Astrocyte of the cerebellum (primary cell): ENCODE measurements around the gene BHLHA15.

Source experiments
- DNase-seq: peaks from one replicate; pipeline ENCODE4 v3.0.0-alpha.2; 2011; ENCODE audit warnings: low read depth
- H3K4me3 ChIP-seq: 2 replicates; pipeline ENCODE4 v1.5.1; 2011; ENCODE audit warnings: mild to moderate bottlenecking, low read depth, low read length, moderate library complexity
- in situ Hi-C: cut with HindIII; loops from 2 replicates; pipeline ENCODE4 v1.10.0; 2017; ENCODE audit warnings: low sequenced_read_pairs
- TF ChIP-seq, protein P1 (sequence below): IDR thresholded peaks from 2 replicates; pipeline ENCODE4 v1.5.1; 2012; ENCODE audit warnings: low read length, low read depth, moderate library complexity, mild to moderate bottlenecking; ENCODE audit errors: missing control alignments

The BHLHA15 gene

GRCh38 chr7:98231493-98232262 is 20.4 kb downstream of the BHLHA15 start:
- TF ChIP-seq, protein P1, sequence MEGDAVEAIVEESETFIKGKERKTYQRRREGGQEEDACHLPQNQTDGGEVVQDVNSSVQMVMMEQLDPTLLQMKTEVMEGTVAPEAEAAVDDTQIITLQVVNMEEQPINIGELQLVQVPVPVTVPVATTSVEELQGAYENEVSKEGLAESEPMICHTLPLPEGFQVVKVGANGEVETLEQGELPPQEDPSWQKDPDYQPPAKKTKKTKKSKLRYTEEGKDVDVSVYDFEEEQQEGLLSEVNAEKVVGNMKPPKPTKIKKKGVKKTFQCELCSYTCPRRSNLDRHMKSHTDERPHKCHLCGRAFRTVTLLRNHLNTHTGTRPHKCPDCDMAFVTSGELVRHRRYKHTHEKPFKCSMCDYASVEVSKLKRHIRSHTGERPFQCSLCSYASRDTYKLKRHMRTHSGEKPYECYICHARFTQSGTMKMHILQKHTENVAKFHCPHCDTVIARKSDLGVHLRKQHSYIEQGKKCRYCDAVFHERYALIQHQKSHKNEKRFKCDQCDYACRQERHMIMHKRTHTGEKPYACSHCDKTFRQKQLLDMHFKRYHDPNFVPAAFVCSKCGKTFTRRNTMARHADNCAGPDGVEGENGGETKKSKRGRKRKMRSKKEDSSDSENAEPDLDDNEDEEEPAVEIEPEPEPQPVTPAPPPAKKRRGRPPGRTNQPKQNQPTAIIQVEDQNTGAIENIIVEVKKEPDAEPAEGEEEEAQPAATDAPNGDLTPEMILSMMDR = no peak
- DNase-seq = no peak
- H3K4me3 ChIP-seq = no peak overlapping the region
- in situ Hi-C loops = no loop called here

DNA sequence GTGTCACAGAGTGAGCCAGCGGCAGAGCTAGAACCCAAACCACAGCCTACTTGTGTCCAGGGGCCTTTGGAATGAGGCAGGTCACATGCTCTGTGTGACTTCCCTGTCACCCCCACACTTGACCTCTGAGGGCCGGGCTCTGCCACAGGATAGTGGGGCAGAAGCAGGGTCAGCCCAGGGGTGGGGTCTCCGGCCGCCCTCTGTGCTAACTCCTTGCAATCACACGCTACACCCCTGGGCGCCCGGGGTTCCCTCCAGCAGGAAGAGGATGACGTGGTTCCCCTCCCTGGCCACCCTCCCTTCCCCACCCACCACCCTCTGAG is 21.0 kb downstream of the BHLHA15 start:
- TF ChIP-seq, protein P1 = no peak
- no peak overlapping the region for H3K4me3 ChIP-seq
- in situ Hi-C loops = no loop called here
- DNase-seq = no peak

DNA sequence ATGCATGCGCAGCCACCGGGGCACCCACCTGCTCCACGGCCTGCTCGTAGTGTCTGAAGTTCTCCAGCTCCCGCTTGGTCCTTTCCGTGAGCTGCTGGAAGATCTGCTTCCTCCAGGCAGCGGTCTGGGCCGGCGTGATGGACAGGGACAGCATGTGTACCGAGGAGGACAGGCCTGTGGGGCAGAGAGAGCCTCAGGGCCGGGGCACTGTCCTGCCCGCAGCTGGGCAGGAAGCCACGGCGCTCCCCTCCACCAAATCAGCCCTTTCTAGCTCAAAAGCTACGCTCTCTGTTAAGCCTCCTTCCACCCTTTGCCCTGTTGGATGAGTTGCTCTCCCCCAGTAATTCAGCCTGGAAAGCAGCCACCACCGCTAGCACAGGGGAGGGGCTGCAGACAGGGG is 21.6 kb downstream of the BHLHA15 start:
- in situ Hi-C loops = no loop called here
- TF ChIP-seq, protein P1 = no peak

GRCh38 chr7:98233219-98234070 is 22.2 kb downstream of the BHLHA15 start:
- in situ Hi-C loops = no loop called here
- TF ChIP-seq, protein P1 = no peak
- no peak overlapping the region for H3K4me3 ChIP-seq
- no peak for DNase-seq

More for the DNA sequence above, 21.6 kb downstream of the BHLHA15 start:
- no peak for DNase-seq
- no peak overlapping the region for H3K4me3 ChIP-seq

DNA sequence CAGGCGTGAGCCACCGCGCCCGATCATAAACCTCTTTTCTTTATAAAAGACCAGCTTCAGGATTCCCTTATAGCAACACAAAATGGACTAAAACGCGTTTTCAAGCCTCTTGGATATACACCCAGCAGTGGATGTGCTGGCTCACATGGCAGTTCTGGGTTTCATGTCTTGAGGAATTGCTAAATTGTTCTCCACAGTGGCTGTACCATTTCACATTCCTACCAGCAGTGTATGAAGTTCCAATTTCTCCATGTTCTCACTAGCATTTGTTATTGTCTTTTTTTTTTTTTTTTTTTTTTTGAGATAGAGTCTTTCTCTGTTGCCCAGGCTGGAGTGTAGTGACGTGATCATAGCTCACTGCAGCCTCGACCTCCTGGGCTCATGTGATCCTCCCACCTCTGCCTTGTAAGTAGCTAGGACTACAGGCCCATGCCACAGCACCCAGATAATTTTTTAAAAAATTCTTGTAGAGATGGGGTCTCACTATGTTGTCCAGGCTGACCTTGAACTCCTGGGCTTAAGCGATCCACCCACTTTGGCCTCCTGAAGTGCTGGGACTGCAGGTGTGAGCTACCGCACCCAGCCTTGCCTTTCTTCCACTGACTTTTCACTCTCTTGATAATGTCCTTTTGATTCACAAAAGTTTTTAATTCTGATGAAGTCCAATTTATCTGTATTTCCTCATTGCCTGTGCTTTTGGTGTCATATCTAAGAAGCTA is 23.3 kb downstream of the BHLHA15 start:
- TF ChIP-seq, protein P1 = no peak
- in situ Hi-C loops = no loop called here
- DNase-seq = no peak

DNA sequence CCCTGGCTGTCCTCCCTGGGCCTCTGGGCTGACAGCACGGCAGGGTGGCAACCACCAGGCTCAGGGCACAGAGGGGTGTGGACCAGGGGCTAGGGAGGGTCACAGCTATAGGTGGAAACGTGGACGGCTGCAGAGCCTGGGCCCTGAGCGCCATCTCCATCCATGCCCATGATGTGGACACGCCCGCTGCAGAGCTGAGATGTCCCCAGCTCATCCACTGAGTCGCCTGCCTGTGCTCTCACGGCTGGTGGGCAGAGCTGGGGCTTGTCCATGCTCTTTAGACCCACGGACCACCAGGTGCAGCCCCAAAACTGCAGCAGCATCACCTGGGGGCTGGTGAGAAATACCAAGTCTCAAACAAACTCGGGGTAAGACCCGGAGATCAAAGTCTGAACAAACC is 24.7 kb downstream of the BHLHA15 start:
- TF ChIP-seq, protein P1 = no peak

More for the DNA sequence above, 23.3 kb downstream of the BHLHA15 start:
- H3K4me3 ChIP-seq = no peak overlapping the region

More for the DNA sequence above, 24.7 kb downstream of the BHLHA15 start:
- no peak for DNase-seq
- no peak overlapping the region for H3K4me3 ChIP-seq
- in situ Hi-C loops = no loop called here
